HCT116 (cell line): ENCODE results near the gene TMEM232. TPM values are rescaled to one million over a fixed set of nuclear protein-coding genes. Genes with fewer than 3 reads are reported as not detected.

Experiments used
- ATAC-seq: fragments of 200-7000 bp; cut with Tn5 transposase; 2 replicates; pipeline ENCODE4 v1.9.1; 2020; ENCODE audit warnings: mild to moderate bottlenecking, moderate library complexity
- BruUV-seq: library from RNA; stranded (reverse); fragments of 400-500 nt; replicated peaks from 2 replicates; lab custom pipeline; 2021; lab: Mats Ljungman, UMichigan
- CTCF ChIA-PET: fragments of 300-600 bp; sonication (Branson Sonifier 250); formaldehyde crosslinking; loops from one replicate; lab custom pipeline; 2021; ENCODE audit warnings: antibody characterized with exemption; lab: Charles Lee
- POLR2A ChIA-PET: fragments of 300-600, 350-600 bp; sonication (Branson Sonifier 250); formaldehyde crosslinking; loops from one replicate; lab custom pipeline; 2021; ENCODE audit warnings: antibody characterized with exemption; lab: Charles Lee
- RAD21 ChIA-PET, 2 experiments: fragments of 300-600 bp; sonication (Branson Sonifier 250); formaldehyde crosslinking; loops; one replicate each; lab custom pipeline; 2023; ENCODE audit warnings: low total read pairs in 2 of 2; ENCODE audit not compliant: uncharacterized antibody in 2 of 2, unreplicated experiment in 2 of 2, low non-redundant PET in 1 of 2; lab: Charles Lee
- DNase-seq: peaks from one replicate; pipeline ENCODE4 v3.0.0-alpha.2; 2010; ENCODE audit warnings: low read depth, low spot score
- H2AFZ ChIP-seq: fragments of 200-600 bp; shearing (Covaris generic), sonication (generic); 2 replicates; pipeline ENCODE4 v1.6.1; 2017; ENCODE audit warnings: low read depth, mixed run types, mixed read lengths, antibody characterized with exemption, low read length; ENCODE audit not compliant: poor library complexity, severe bottlenecking
- H3K27ac ChIP-seq: 2 replicates; pipeline ENCODE4 v1.5.1; 2012; ENCODE audit warnings: low read depth, low read length
- H3K27me3 ChIP-seq: fragments of 200-600 bp; sonication (generic); 2 replicates; pipeline ENCODE4 v1.6.1; 2016; ENCODE audit warnings: mixed run types, low read length, mixed read lengths; ENCODE audit not compliant: insufficient read depth
- H3K36me3 ChIP-seq, 2 experiments: fragments of 200-500 bp in 1 of 2; fragments of 200-600 bp in 1 of 2; sonication (Bioruptor generic) in 1 of 2; sonication (generic) in 1 of 2; 2 replicates each; pipeline versions ENCODE4 v1.5.1 to v1.6.1; 2014 to 2016; ENCODE audit warnings: low read length in 2 of 2, inconsistent platforms in 1 of 2, mixed read lengths in 1 of 2, mixed run types in 1 of 2; ENCODE audit not compliant: insufficient read depth in 2 of 2, control insufficient read depth in 1 of 2
- H3K4me1 ChIP-seq, 2 experiments: fragments of 200-600 bp in 1 of 2; sonication (generic) in 1 of 2; 2 replicates each; pipeline versions ENCODE4 v1.5.1 to v1.6.1; 2012 to 2017; ENCODE audit warnings: low read length in 2 of 2, inconsistent platforms in 1 of 2, mild to moderate bottlenecking in 1 of 2, mixed read lengths in 1 of 2, mixed run types in 1 of 2, moderate library complexity in 1 of 2; ENCODE audit not compliant: insufficient read depth in 2 of 2, control insufficient read depth in 1 of 2
- H3K4me2 ChIP-seq: fragments of 200-600 bp; sonication (generic); 2 replicates; pipeline ENCODE4 v1.6.1; 2017; ENCODE audit warnings: mixed run types, low read length, mixed read lengths
- H3K4me3 ChIP-seq, 2 experiments: fragments of 200-600 bp in 1 of 2; sonication (generic) in 1 of 2; replicated peaks in 1 of 2; 2 replicates each; pipeline ENCODE4 v1.5.1; 2011 to 2016; ENCODE audit warnings: low read length in 2 of 2, control low read depth in 1 of 2, low read depth in 1 of 2, mild to moderate bottlenecking in 1 of 2, mixed read lengths in 1 of 2, mixed run types in 1 of 2
- H3K79me2 ChIP-seq: fragments of 200-600 bp; sonication (generic); 2 replicates; pipeline ENCODE4 v1.6.1; 2017; ENCODE audit warnings: mild to moderate bottlenecking, mixed run types, low read length, moderate library complexity, mixed read lengths; ENCODE audit not compliant: insufficient read depth
- H3K9ac ChIP-seq: fragments of 200-600 bp; sonication (generic); 2 replicates; pipeline ENCODE4 v1.6.1; 2016; ENCODE audit warnings: low read length, mixed read lengths
- H3K9me2 ChIP-seq: fragments of 200-600 bp; sonication (generic), shearing (Covaris generic); 2 replicates; pipeline ENCODE4 v1.6.1; 2017; ENCODE audit warnings: mixed run types, mild to moderate bottlenecking, moderate library complexity; ENCODE audit not compliant: insufficient read depth
- H3K9me3 ChIP-seq, 2 experiments: fragments of 200-500 bp in 1 of 2; fragments of 200-600 bp in 1 of 2; sonication (Bioruptor generic) in 1 of 2; sonication (generic) in 1 of 2; 2 replicates each; pipeline ENCODE4 v1.6.1; 2014 to 2017; ENCODE audit warnings: low read length in 2 of 2, mixed read lengths in 2 of 2, inconsistent platforms in 1 of 2, low read depth in 1 of 2, mild to moderate bottlenecking in 1 of 2, mixed run types in 1 of 2, moderate library complexity in 1 of 2; ENCODE audit not compliant: control insufficient read depth in 1 of 2, insufficient read depth in 1 of 2
- H4K20me1 ChIP-seq: fragments of 200-600 bp; sonication (generic), shearing (Covaris generic); 2 replicates; pipeline ENCODE4 v1.6.1; 2017; ENCODE audit warnings: mixed run types, mild to moderate bottlenecking, moderate library complexity; ENCODE audit not compliant: insufficient read depth
- CTCF ChIP-seq, 3 experiments: fragments of 200-600 bp in 1 of 3; sonication (generic) in 1 of 3; IDR thresholded peaks in 2 of 3; conservative IDR thresholded peaks in 1 of 3; 2 replicates each; pipeline ENCODE4 v1.5.1; 2012 to 2017; ENCODE audit warnings: low read depth in 2 of 3, low read length in 2 of 3, antibody characterized with exemption in 1 of 3, borderline replicate concordance in 1 of 3, control low read depth in 1 of 3, mild to moderate bottlenecking in 1 of 3, mixed read lengths in 1 of 3, mixed run types in 1 of 3, moderate library complexity in 1 of 3; ENCODE audit not compliant: insufficient read depth in 1 of 3
- ELF1 ChIP-seq: IDR thresholded peaks from 2 replicates; pipeline ENCODE4 v1.6.1; 2012; ENCODE audit warnings: low read depth, borderline replicate concordance
- EZH2phosphoT487 ChIP-seq: fragments of 200-600 bp; IDR thresholded peaks from 2 replicates; pipeline ENCODE4 v1.6.1; 2018; ENCODE audit warnings: antibody characterized with exemption, borderline replicate concordance
- FOSL1 ChIP-seq: IDR thresholded peaks from 2 replicates; pipeline ENCODE4 v1.6.1; 2012; ENCODE audit warnings: low read depth
- POLR2A ChIP-seq: IDR thresholded peaks from 2 replicates; pipeline ENCODE4 v1.7.0; 2011; ENCODE audit warnings: borderline replicate concordance; ENCODE audit not compliant: insufficient read depth, insufficient read length; ENCODE audit errors: extremely low read depth
- POLR2AphosphoS5 ChIP-seq: IDR thresholded peaks from 2 replicates; pipeline ENCODE4 v1.6.1; 2011; ENCODE audit warnings: mild to moderate bottlenecking, low read depth, low read length, moderate library complexity
- SIN3A ChIP-seq: IDR thresholded peaks from 2 replicates; pipeline ENCODE4 v1.6.1; 2012; ENCODE audit warnings: low read depth
- SP1 ChIP-seq: IDR thresholded peaks from 2 replicates; pipeline ENCODE4 v1.6.1; 2012; ENCODE audit warnings: low read depth
- YY1 ChIP-seq: IDR thresholded peaks from 2 replicates; pipeline ENCODE4 v1.6.1; 2011; ENCODE audit warnings: low read length, low read depth, moderate library complexity, mild to moderate bottlenecking; ENCODE audit not compliant: insufficient replicate concordance; ENCODE audit errors: extremely low read depth
- ZFX ChIP-seq: fragments of 450-650 bp; IDR thresholded peaks from 2 replicates; pipeline ENCODE4 v1.6.1; 2017
- ZNF274 ChIP-seq: fragments of 200-500 bp; sonication (Bioruptor generic); IDR thresholded peaks from 2 replicates; pipeline ENCODE4 v1.6.1; 2014; ENCODE audit warnings: mild to moderate bottlenecking, low read depth, low read length, inconsistent platforms
- intact Hi-C: fragments of 100-400 bp; cut with micrococcal nuclease; formaldehyde crosslinking; loops from 2 replicates; pipeline ENCODE4 v1.10.0; 2022
- total RNA-seq: library from RNA; stranded (reverse); gene quantifications from one replicate; pipeline ENCODE4 v1.2.1, GENCODE V29; 2021; ENCODE audit not compliant: unreplicated experiment
- TF ChIP-seq, protein P1 (sequence below): IDR thresholded peaks from 2 replicates; pipeline ENCODE4 v1.6.1; 2011; ENCODE audit warnings: mild to moderate bottlenecking, low read length, moderate library complexity; ENCODE audit not compliant: insufficient replicate concordance; ENCODE audit errors: extremely low read depth
- TF ChIP-seq, protein P2 (sequence below): IDR thresholded peaks from 2 replicates; pipeline ENCODE4 v1.6.1; 2012

Gene TMEM232
- total RNA-seq, 1 experiment from 2014 or later: 1.2 TPM

GRCh38 chr5:110752953-110753352 is 26.5 kb upstream of the TMEM232 start:
- Histone ChIP-seq H3K79me2 (no peaks in the 10 kb centered on the region), H4K20me1 (no peaks in the 10 kb centered on the region), H3K9me3 (no peaks in the 10 kb centered on the region), H3K36me3 (0 out of 4 replicates have a peak, but pooled peaks cover 0 to 2% of the 10 kb centered on the region in 2 experiments), H3K4me2 (no peak overlapping the region), H3K4me3 (no peak overlapping the region), H3K9me2 (no peaks in the 10 kb centered on the region), H3K4me1 (no peaks in the 10 kb centered on the region), H3K27ac (no peak overlapping the region), H3K9ac (no peak overlapping the region), H3K27me3 (no peaks in the 10 kb centered on the region), H2AFZ (no peak overlapping the region)
- ChIA-PET POLR2A (no interaction called here), RAD21 (no interaction called here), CTCF (no interaction called here)
- TF ChIP-seq YY1 (no peak), ZFX (no peak), POLR2A (no peak), ZNF274 (no peak), POLR2AphosphoS5 (no peak), SIN3A (no peak), EZH2phosphoT487 (no peak), SP1 (no peak), FOSL1 (no peak), CTCF (IDR thresholded peaks at IDR 0.05 in 2 of 3, conservative IDR thresholded peaks at IDR 0.05 in 1 of 3; ENCODE audit: borderline replicate concordance in 1 of 3, insufficient read depth in 1 of 3, low read depth in 2 of 3, low read length in 2 of 3) (no peak), ELF1 (no peak)
- TF ChIP-seq, protein P1, sequence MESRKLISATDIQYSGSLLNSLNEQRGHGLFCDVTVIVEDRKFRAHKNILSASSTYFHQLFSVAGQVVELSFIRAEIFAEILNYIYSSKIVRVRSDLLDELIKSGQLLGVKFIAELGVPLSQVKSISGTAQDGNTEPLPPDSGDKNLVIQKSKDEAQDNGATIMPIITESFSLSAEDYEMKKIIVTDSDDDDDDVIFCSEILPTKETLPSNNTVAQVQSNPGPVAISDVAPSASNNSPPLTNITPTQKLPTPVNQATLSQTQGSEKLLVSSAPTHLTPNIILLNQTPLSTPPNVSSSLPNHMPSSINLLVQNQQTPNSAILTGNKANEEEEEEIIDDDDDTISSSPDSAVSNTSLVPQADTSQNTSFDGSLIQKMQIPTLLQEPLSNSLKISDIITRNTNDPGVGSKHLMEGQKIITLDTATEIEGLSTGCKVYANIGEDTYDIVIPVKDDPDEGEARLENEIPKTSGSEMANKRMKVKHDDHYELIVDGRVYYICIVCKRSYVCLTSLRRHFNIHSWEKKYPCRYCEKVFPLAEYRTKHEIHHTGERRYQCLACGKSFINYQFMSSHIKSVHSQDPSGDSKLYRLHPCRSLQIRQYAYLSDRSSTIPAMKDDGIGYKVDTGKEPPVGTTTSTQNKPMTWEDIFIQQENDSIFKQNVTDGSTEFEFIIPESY: no peak
- TF ChIP-seq, protein P2, sequence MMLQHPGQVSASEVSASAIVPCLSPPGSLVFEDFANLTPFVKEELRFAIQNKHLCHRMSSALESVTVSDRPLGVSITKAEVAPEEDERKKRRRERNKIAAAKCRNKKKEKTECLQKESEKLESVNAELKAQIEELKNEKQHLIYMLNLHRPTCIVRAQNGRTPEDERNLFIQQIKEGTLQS: no peak
- ATAC-seq (no peak), DNase-seq (no peak)
- intact Hi-C loops: no loop called here
- no TSS peak for BruUV-seq
